Suprapubic skin (tissue), 4 donors: Measurements from ENCODE around the gene SLC15A3.

Experiments used
- EP300 ChIP-seq: sonication (generic); formaldehyde crosslinking; IDR thresholded peaks from one replicate; pipeline ENCODE4 v1.6.1; 2017; ENCODE audit warnings: antibody characterized with exemption
- POLR2AphosphoS5 ChIP-seq, 3 donors: sonication (generic); formaldehyde crosslinking; IDR thresholded peaks; one replicate each; pipeline ENCODE4 v1.6.1; 2017; ENCODE audit warnings: antibody characterized with exemption in 3 of 3
- TF ChIP-seq, protein P1 (sequence below), 2 donors: fragments of 200-600 bp in 1 of 2; fragments of 450-650 bp in 1 of 2; sonication (generic) in 1 of 2; IDR thresholded peaks; one replicate each; pipeline ENCODE4 v1.5.1; 2016 to 2019; ENCODE audit warnings: antibody characterized with exemption in 2 of 2, mild to moderate bottlenecking in 1 of 2, moderate library complexity in 1 of 2

DNA sequence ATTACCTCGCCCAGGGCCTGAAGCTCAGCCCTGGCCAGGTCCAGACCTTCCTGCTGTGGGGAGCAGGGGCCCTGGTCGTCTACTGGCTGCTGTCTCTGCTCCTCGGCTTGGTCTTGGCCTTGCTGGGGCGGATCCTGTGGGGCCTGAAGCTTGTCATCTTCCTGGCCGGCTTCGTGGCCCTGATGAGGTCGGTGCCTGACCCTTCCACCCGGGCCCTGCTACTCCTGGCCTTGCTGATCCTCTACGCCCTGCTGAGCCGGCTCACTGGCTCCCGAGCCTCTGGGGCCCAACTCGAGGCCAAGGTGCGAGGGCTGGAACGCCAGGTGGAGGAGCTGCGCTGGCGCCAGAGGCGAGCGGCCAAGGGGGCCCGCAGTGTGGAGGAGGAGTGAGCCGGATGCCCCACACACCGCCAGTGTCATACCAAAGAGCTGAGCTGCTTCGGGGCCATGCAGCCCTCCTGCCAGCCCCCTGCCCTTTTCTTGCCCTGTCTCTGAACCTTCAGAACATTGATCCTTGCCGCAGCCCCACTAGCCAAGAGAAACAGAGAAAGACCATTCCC is 30.1 kb downstream of the SLC15A3 start:
- no peak for TF ChIP-seq POLR2AphosphoS5 (IDR thresholded peaks at IDR 0.05)
- TF ChIP-seq EP300, result no peak
- TF ChIP-seq, protein P1, sequence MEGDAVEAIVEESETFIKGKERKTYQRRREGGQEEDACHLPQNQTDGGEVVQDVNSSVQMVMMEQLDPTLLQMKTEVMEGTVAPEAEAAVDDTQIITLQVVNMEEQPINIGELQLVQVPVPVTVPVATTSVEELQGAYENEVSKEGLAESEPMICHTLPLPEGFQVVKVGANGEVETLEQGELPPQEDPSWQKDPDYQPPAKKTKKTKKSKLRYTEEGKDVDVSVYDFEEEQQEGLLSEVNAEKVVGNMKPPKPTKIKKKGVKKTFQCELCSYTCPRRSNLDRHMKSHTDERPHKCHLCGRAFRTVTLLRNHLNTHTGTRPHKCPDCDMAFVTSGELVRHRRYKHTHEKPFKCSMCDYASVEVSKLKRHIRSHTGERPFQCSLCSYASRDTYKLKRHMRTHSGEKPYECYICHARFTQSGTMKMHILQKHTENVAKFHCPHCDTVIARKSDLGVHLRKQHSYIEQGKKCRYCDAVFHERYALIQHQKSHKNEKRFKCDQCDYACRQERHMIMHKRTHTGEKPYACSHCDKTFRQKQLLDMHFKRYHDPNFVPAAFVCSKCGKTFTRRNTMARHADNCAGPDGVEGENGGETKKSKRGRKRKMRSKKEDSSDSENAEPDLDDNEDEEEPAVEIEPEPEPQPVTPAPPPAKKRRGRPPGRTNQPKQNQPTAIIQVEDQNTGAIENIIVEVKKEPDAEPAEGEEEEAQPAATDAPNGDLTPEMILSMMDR (IDR thresholded peaks at IDR 0.05), result no peak
